IMR-90 (cell line): ENCODE results near the gene RPEL1.

Experiments used
- CEBPB ChIP-seq: IDR thresholded peaks from 2 replicates; pipeline ENCODE4 v1.6.1; 2012; ENCODE audit warnings: low read depth, low read length, improper control_type of control experiment
- CHD1 ChIP-seq: IDR thresholded peaks from 2 replicates; pipeline ENCODE4 v1.6.1; 2012; ENCODE audit warnings: low read depth, low read length, improper control_type of control experiment
- CTCF ChIP-seq: conservative IDR thresholded peaks from 2 replicates; pipeline ENCODE4 v1.5.1; 2012; ENCODE audit warnings: mild to moderate bottlenecking, low read depth, low read length, improper control_type of control experiment
- FOS ChIP-seq: fragments of 150-350 bp; IDR thresholded peaks from 2 replicates; pipeline ENCODE4 v1.6.1; 2016; ENCODE audit warnings: low read depth, low read length
- MAFK ChIP-seq: IDR thresholded peaks from 2 replicates; pipeline ENCODE4 v1.6.1; 2012; ENCODE audit warnings: low read depth, low read length, improper control_type of control experiment
- MAZ ChIP-seq: IDR thresholded peaks from 2 replicates; pipeline ENCODE4 v1.6.1; 2012; ENCODE audit warnings: low read depth, mild to moderate bottlenecking, low read length, improper control_type of control experiment, moderate library complexity, borderline replicate concordance
- POLR2A ChIP-seq: IDR thresholded peaks from 2 replicates; pipeline ENCODE4 v1.6.1; 2012; ENCODE audit warnings: mild to moderate bottlenecking, low read depth, low read length
- RAD21 ChIP-seq: IDR thresholded peaks from 2 replicates; pipeline ENCODE4 v1.6.1; 2012; ENCODE audit warnings: low read length, improper control_type of control experiment
- RFX5 ChIP-seq: IDR thresholded peaks from 2 replicates; pipeline ENCODE4 v1.8.0; 2012; ENCODE audit warnings: low read depth, mild to moderate bottlenecking, low read length, moderate library complexity
- SMC3 ChIP-seq: fragments of 150-350 bp; IDR thresholded peaks from 2 replicates; pipeline ENCODE4 v1.6.1; 2016; ENCODE audit warnings: low read depth, mild to moderate bottlenecking, antibody characterized with exemption, low read length, moderate library complexity
- USF2 ChIP-seq: fragments of 150-350 bp; IDR thresholded peaks from 2 replicates; pipeline ENCODE4 v1.6.1; 2017; ENCODE audit warnings: mild to moderate bottlenecking, antibody characterized with exemption, low read length, low read depth

GRCh38 chr10:103280506-103280905, 34.8 kb downstream of the RPEL1 start:
- TF ChIP-seq CTCF (no peak), RAD21 (no peak), POLR2A (no peak), MAZ (no peak), CEBPB (no peak), MAFK (no peak), CHD1 (no peak), SMC3 (no peak), FOS (no peak), RFX5 (no peak), USF2 (no peak)
